Measurements from ENCODE around the gene NSD1.
"Not testable (repeated sequence)": the region's sequence is repeated elsewhere in the genome, so short reads cannot be mapped to it uniquely, and the experiment has no call there.

NSD1 gene

GRCh38 chr5:177128551-177128981 lies 5.0 kb upstream of the NSD1 start:
- peak; percentile 47 for DNase-seq (ENCODE audit: low spot score)

- no peak for DNase-seq (ENCODE audit: low spot score)
These were observed 3.2 kb upstream of the NSD1 start for GRCh38 chr5:177130211-177131018.

GRCh38 chr5:177131019-177131320 lies 2.6 kb upstream of the NSD1 start:
- DNase-seq (ENCODE audit: low spot score): no peak

GRCh38 chr5:177131352-177132135 lies 2.0 kb upstream of the NSD1 start:
- no peak for DNase-seq (ENCODE audit: low spot score)

- no peak for DNase-seq (ENCODE audit: low spot score)
These were observed 1.2 kb upstream of the NSD1 start for GRCh38 chr5:177132136-177133095.

GRCh38 chr5:177133853-177134696 lies 502 bp downstream of the NSD1 start:
- peak; percentile 50 for DNase-seq (ENCODE audit: low spot score)

GRCh38 chr5:177134697-177135225 lies 1.2 kb downstream of the NSD1 start:
- no peak for DNase-seq (ENCODE audit: low spot score)

- no peak for DNase-seq (ENCODE audit: low spot score)
These were observed 6.7 kb downstream of the NSD1 start for GRCh38 chr5:177140312-177140711.

- no peak for DNase-seq (ENCODE audit: low spot score)
These were observed 7.9 kb downstream of the NSD1 start for GRCh38 chr5:177141496-177141895.

- DNase-seq (ENCODE audit: low spot score): no peak
These were observed 8.6 kb downstream of the NSD1 start for GRCh38 chr5:177142098-177142611.

GRCh38 chr5:177142778-177143177 lies 9.2 kb downstream of the NSD1 start:
- no peak for DNase-seq (ENCODE audit: low spot score)

GRCh38 chr5:177146891-177147638 lies 13.5 kb downstream of the NSD1 start:
- DNase-seq (ENCODE audit: low spot score): no peak

GRCh38 chr5:177150061-177150460 lies 16.5 kb downstream of the NSD1 start:
- not testable (repeated sequence) for DNase-seq (ENCODE audit: low spot score)

GRCh38 chr5:177154003-177154643 lies 20.6 kb downstream of the NSD1 start:
- DNase-seq (ENCODE audit: low spot score): no peak

- no peak for DNase-seq (ENCODE audit: low spot score)
These were observed 28.8 kb downstream of the NSD1 start for GRCh38 chr5:177162379-177162778.

- no peak for DNase-seq (ENCODE audit: low spot score)
These were observed 29.9 kb downstream of the NSD1 start for GRCh38 chr5:177163500-177163899.

- no peak for DNase-seq (ENCODE audit: low spot score)
These were observed 35.7 kb downstream of the NSD1 start for GRCh38 chr5:177169271-177169670.

- DNase-seq (ENCODE audit: low spot score): no peak
These were observed 38.4 kb downstream of the NSD1 start for GRCh38 chr5:177171961-177172360.

GRCh38 chr5:177175336-177175735 lies 41.8 kb downstream of the NSD1 start:
- no peak for DNase-seq (ENCODE audit: low spot score)
